OCI-LY3 (cell line): Measurements from ENCODE around the gene ATG10.

Source experiments
- CTCF ChIP-seq: fragments of 200-600, 300-600 bp; sonication (generic); IDR thresholded peaks from 2 replicates; pipeline ENCODE4 v1.5.1; 2014; ENCODE audit warnings: antibody characterized with exemption, low read length, low read depth
- EZH2phosphoT487 ChIP-seq: fragments of 200-600 bp; shearing (Covaris generic); IDR thresholded peaks from 2 replicates; pipeline ENCODE4 v1.6.1; 2018; ENCODE audit warnings: antibody characterized with exemption, mixed run types, low read depth

GRCh38 chr5:81971712-81972491 is at the start of gene ATG10:
- TF ChIP-seq CTCF, result no peak
- no peak for TF ChIP-seq EZH2phosphoT487
